K562 (cell line): Measurements from ENCODE around the gene LPCAT3. TPM values are rescaled to one million over a fixed set of nuclear protein-coding genes. Genes with fewer than 3 reads are reported as not detected.

Experiments used
- ATAC-seq: fragments of 200-7000 bp; cut with Tn5 transposase; 3 replicates; pipeline ENCODE4 v1.9.1; 2020; ENCODE audit warnings: moderate library complexity
- BruUV-seq: library from RNA; stranded (reverse); fragments of 400-500 nt; replicated peaks from 2 replicates; lab custom pipeline; 2021; lab: Mats Ljungman, UMichigan
- CTCF ChIA-PET: fragments of 300-600 bp; formaldehyde crosslinking; extraction: SDS; loops from one replicate; lab custom pipeline; 2021; ENCODE audit warnings: low intra/inter-chr PET ratio; lab: Yijun Ruan, JAX
- POLR2A ChIA-PET: fragments of 300-600, 350-650 bp; sonication (Branson Sonifier 250); formaldehyde crosslinking; extraction: SDS; loops from one replicate; lab custom pipeline; 2021; ENCODE audit warnings: antibody characterized with exemption, inconsistent platforms; lab: Yijun Ruan, JAX
- DNase-seq, 4 experiments: peaks; one replicate each; pipeline versions ENCODE4 v3.0.0 to v3.0.0-alpha.2; 2011 to 2018; ENCODE audit warnings: low spot score in 3 of 4, mixed read lengths in 3 of 4; ENCODE audit errors: extremely low read depth in 1 of 4
- FAIRE-seq: peaks from 2 replicates; lab custom pipeline; 2011; peaks lifted over from hg19 to GRCh38; lab: Jason Lieb, UNC
- H2AFZ ChIP-seq: 2 replicates; pipeline ENCODE4 v1.6.0; 2011; ENCODE audit warnings: low read depth, low read length, control low read depth, inconsistent platforms
- H3K27ac ChIP-seq: fragments of 200-600 bp; 3 replicates; pipeline ENCODE4 v1.8.0; 2011; ENCODE audit warnings: low read depth, mild to moderate bottlenecking, control low read depth, inconsistent platforms, low read length, moderate library complexity, mixed read lengths; ENCODE audit errors: extremely low read depth
- H3K27me3 ChIP-seq, 2 experiments: fragments of 300-600 bp in 1 of 2; 2 replicates in 1 of 2; 3 replicates in 1 of 2; pipeline versions ENCODE4 v1.6.0 to v1.8.0; 2011; ENCODE audit warnings: inconsistent platforms in 2 of 2, low read length in 2 of 2, mild to moderate bottlenecking in 1 of 2, mixed read lengths in 1 of 2, moderate library complexity in 1 of 2; ENCODE audit not compliant: control insufficient read depth in 2 of 2, insufficient read depth in 2 of 2
- H3K36me3 ChIP-seq: fragments of 300-600 bp; 3 replicates; pipeline ENCODE4 v1.8.0; 2011; ENCODE audit warnings: mild to moderate bottlenecking, low read length, inconsistent platforms; ENCODE audit not compliant: control insufficient read depth, insufficient read depth
- H3K4me1 ChIP-seq, 2 experiments: fragments of 200-600 bp in 1 of 2; replicated peaks in 1 of 2; 2 replicates in 1 of 2; 3 replicates in 1 of 2; pipeline versions ENCODE4 v1.5.1 to v1.8.0; 2011; ENCODE audit warnings: inconsistent platforms in 2 of 2, low read length in 2 of 2, mild to moderate bottlenecking in 1 of 2, mixed read lengths in 1 of 2, moderate library complexity in 1 of 2; ENCODE audit not compliant: control insufficient read depth in 2 of 2, insufficient read depth in 2 of 2
- H3K4me2 ChIP-seq: 2 replicates; pipeline ENCODE4 v1.6.1; 2011; ENCODE audit warnings: low read length, control low read depth, inconsistent platforms, mixed read lengths; ENCODE audit not compliant: insufficient read depth
- H3K4me3 ChIP-seq: fragments of 200-600 bp; sonication (generic), shearing (Covaris generic); 2 replicates; pipeline ENCODE4 v1.5.1; 2016; ENCODE audit warnings: control low read depth, inconsistent platforms
- H3K79me2 ChIP-seq: fragments of 200-600 bp; 3 replicates; pipeline ENCODE4 v1.8.0; 2011; ENCODE audit warnings: low read length, inconsistent platforms; ENCODE audit not compliant: control insufficient read depth, insufficient read depth
- H3K9ac ChIP-seq, 2 experiments: 2 replicates each; pipeline versions ENCODE4 v1.6.0 to v1.6.1; 2011; ENCODE audit warnings: low read depth in 2 of 2, low read length in 2 of 2, control low read depth in 1 of 2, inconsistent platforms in 1 of 2, mild to moderate bottlenecking in 1 of 2, mixed read lengths in 1 of 2; ENCODE audit not compliant: insufficient read depth in 1 of 2
- H3K9me1 ChIP-seq: one replicate; pipeline ENCODE4 v1.6.0; 2011; ENCODE audit warnings: inconsistent platforms, mild to moderate bottlenecking, low read length, moderate library complexity; ENCODE audit not compliant: control insufficient read depth, insufficient read depth
- H3K9me3 ChIP-seq: replicated peaks from 2 replicates; pipeline ENCODE4 v1.5.1; 2011; ENCODE audit warnings: low read depth, low read length, inconsistent platforms; ENCODE audit not compliant: control insufficient read depth, insufficient read depth
- H4K20me1 ChIP-seq: replicated peaks from 2 replicates; pipeline ENCODE4 v1.6.1; 2011; ENCODE audit warnings: low read length, inconsistent platforms, mixed read lengths; ENCODE audit not compliant: control insufficient read depth, insufficient read depth
- CCNT2 ChIP-seq: IDR thresholded peaks from 2 replicates; pipeline ENCODE4 v1.6.1; 2011; ENCODE audit warnings: borderline replicate concordance, low read depth, mild to moderate bottlenecking, moderate library complexity, mixed read lengths, low read length; ENCODE audit not compliant: insufficient read length; ENCODE audit errors: extremely low read depth
- FOXA1 ChIP-seq: fragments of 450-650 bp; IDR thresholded peaks from 2 replicates; pipeline ENCODE4 v1.6.1; 2016; ENCODE audit warnings: mild to moderate bottlenecking, borderline replicate concordance
- HNRNPL ChIP-seq: fragments of 200-400 bp; formaldehyde crosslinking; IDR thresholded peaks from 2 replicates; pipeline ENCODE4 v1.6.1; 2017; ENCODE audit warnings: low read depth, mild to moderate bottlenecking, low read length
- MLLT1 ChIP-seq, 2 experiments: fragments of 450-650 bp; IDR thresholded peaks; 2 replicates each; pipeline ENCODE4 v1.6.1; 2016
- RBFOX2 ChIP-seq: fragments of 200-400 bp; formaldehyde crosslinking; IDR thresholded peaks from 2 replicates; pipeline ENCODE4 v1.6.1; 2017; ENCODE audit warnings: low read depth, mild to moderate bottlenecking, low read length, moderate library complexity
- RERE ChIP-seq: sonication (generic); formaldehyde crosslinking; IDR thresholded peaks from 2 replicates; pipeline ENCODE4 v1.8.0; 2023; ENCODE audit warnings: missing genetic modification reagents, mild to moderate bottlenecking, borderline replicate concordance
- TFAP4 ChIP-seq: sonication (generic); formaldehyde crosslinking; IDR thresholded peaks from 2 replicates; pipeline ENCODE4 v1.8.0; 2022; ENCODE audit warnings: missing genetic modification reagents, mild to moderate bottlenecking, moderate library complexity, borderline replicate concordance
- ZBTB7A ChIP-seq: IDR thresholded peaks from 2 replicates; pipeline ENCODE4 v1.6.1; 2011; ENCODE audit warnings: low read depth, mild to moderate bottlenecking, low read length, moderate library complexity, borderline replicate concordance; ENCODE audit not compliant: control insufficient read depth
- ZNF395 ChIP-seq: fragments of 200-800 bp; sonication (Bioruptor generic); IDR thresholded peaks from 2 replicates; pipeline ENCODE4 v1.6.1; 2017; ENCODE audit warnings: missing genetic modification characterization, missing compliant biosample characterization
- WGBS: fragments of 100-300 bp; shearing (Covaris generic); methylation state at CpG from one replicate; pipeline ENCODE4 v1.1.6; 2016; ENCODE audit warnings: low coverage, mixed read lengths; ENCODE audit not compliant: insufficient coverage; ENCODE audit errors: missing lambda C conversion rate; 5-methylcytosine and 5-hydroxymethylcytosine counted together
- in situ Hi-C: fragments of 300-500 bp; cut with MboI; formaldehyde crosslinking; loops from 4 replicates; pipeline ENCODE4 v1.15.0; 2018; ENCODE audit warnings: inconsistent platforms, mixed read lengths
- intact Hi-C: fragments of 100-400 bp; cut with micrococcal nuclease; formaldehyde crosslinking; loops from 2 replicates; pipeline ENCODE4 v1.14.2; 2022
- polyA plus RNA-seq, 8 experiments: library from polyadenylated mRNA; depleted of rRNA in 4 of 8; stranded (reverse) in 5 of 8; unstranded in 3 of 8; fragments of >200 nt; fragmentation: Nextera tagmentation in 2 of 8; fragmentation: Illumina TruSeq in 1 of 8; extraction: Ambion mirVana in 2 of 8; extraction: Trizol in 1 of 8; gene quantifications; 2 replicates each; pipeline versions ENCODE4 v1.2.1 to v1.2.3, GENCODE V29; 2011 to 2014; ENCODE audit warnings: inconsistent platforms in 1 of 8, missing spikeins in 1 of 8
- total RNA-seq, 7 experiments: library from RNA; depleted of rRNA in 6 of 7; stranded (reverse); fragments of >200 nt in 6 of 7; fragmentation: Illumina TruSeq in 2 of 7; extraction: Trizol in 2 of 7; gene quantifications; 2 replicates each; pipeline versions ENCODE4 v1.2.1 to v1.2.3, GENCODE V29; 2011 to 2021; ENCODE audit warnings: low replicate concordance in 1 of 7

The LPCAT3 gene
- total and polyA plus RNA-seq, 9 of the 15 experiments (the other 6 are each of a cell fraction or from before 2014, with no cell fraction given): 4.9 to 52.5 (median 25.3) TPM

- ChIA-PET POLR2A (interaction anchor here (0.6 to 8.1 kb wide), 3 partner anchors 10 to 171 kb away, joined by 4 to 61 read pairs (median 5); partner anchors contain the start of genes C12orf57 and RNU7-1), CTCF (no interaction called here)
- ATAC-seq (no peak), FAIRE-seq (no peak), DNase-seq (peak in 3 of 4 experiments; percentile 37 to 72 (median 71))
- Histone ChIP-seq H3K9me3 (no peaks in the 10 kb centered on the region), H4K20me1 (no peaks in the 10 kb centered on the region), H3K4me3 (peak overlapping the region; percentile 76), H3K79me2 (peaks cover 50% of the 10 kb centered on the region), H2AFZ (no peak overlapping the region), H3K4me1 (peaks cover 44 to 46% of the 10 kb centered on the region in 2 experiments; a peak in 4 of 5 replicates), H3K27ac (peak overlapping the region; percentile 63), H3K9me1 (peaks cover 4% of the 10 kb centered on the region), H3K36me3 (peaks cover 13% of the 10 kb centered on the region; the same call in 1 of the 3 replicates), H3K27me3 (no peaks in the 10 kb centered on the region), H3K9ac (peak overlapping the region; percentile 84 to 93), H3K4me2 (peak overlapping the region; percentile 87)
- TF ChIP-seq HNRNPL: no peak
- 0 out of 2 replicates have a peak, but pooled peaks have one; percentile 14 for TF ChIP-seq TFAP4 (CRISPR knock-in tag)
- 0 out of 2 replicates have a peak, but pooled peaks have one; percentile 8 for TF ChIP-seq RBFOX2
- TF ChIP-seq FOXA1: no peak
- peak; percentile 61; the same call in 1 of the 2 replicates for TF ChIP-seq ZNF395 (CRISPR knock-in tag)
- TF ChIP-seq MLLT1 (IDR thresholded peaks at IDR 0.05): 0 out of 4 replicates have a peak, but pooled peaks of 1 of the 2 experiments have one; percentile 16
- TF ChIP-seq ZBTB7A: peak; percentile 40; the same call in 1 of the 2 replicates
- TF ChIP-seq RERE (CRISPR knock-in tag): no peak
- peak; percentile 18 for TF ChIP-seq CCNT2
- in situ Hi-C loops: no loop called here
- WGBS: no CpG with 5 or more reads among the region's 79 CpGs
- BruUV-seq: no TSS peak
- intact Hi-C loops: loop anchor here (5.0 kb wide), 1 partner anchor 114 kb away; no protein-coding TSS in a partner anchor
Observed at GRCh38 chr12:6928022-6928702, 90.1 kb downstream of the LPCAT3 start.
